K562 (cell line): ENCODE data around the gene RALB. TPM values are rescaled to one million over a fixed set of nuclear protein-coding genes. Genes with fewer than 3 reads are reported as not detected.
A peak's percentile ranks its signal among the peaks of the same experiment; 100 is the strongest.

ENCODE experiments used
- AFF1 ChIP-seq, 2 experiments: fragments of 450-650 bp; IDR thresholded peaks; 2 replicates each; pipeline ENCODE4 v1.6.1; 2018; ENCODE audit warnings: mild to moderate bottlenecking in 2 of 2, low read depth in 1 of 2; ENCODE audit not compliant: partially characterized antibody in 2 of 2
- CBFA2T2 ChIP-seq: fragments of 450-650 bp; conservative IDR thresholded peaks from 2 replicates; pipeline ENCODE4 v1.6.1; 2017; ENCODE audit warnings: mild to moderate bottlenecking
- CREB3L1 ChIP-seq: fragments of 450-650 bp; IDR thresholded peaks from 2 replicates; pipeline ENCODE4 v1.6.1; 2014; ENCODE audit warnings: low read depth, mild to moderate bottlenecking, moderate library complexity, borderline replicate concordance
- E2F8 ChIP-seq: fragments of 450-650 bp; IDR thresholded peaks from 2 replicates; pipeline ENCODE4 v1.7.1; 2018; ENCODE audit warnings: mild to moderate bottlenecking, low read depth; ENCODE audit not compliant: partially characterized antibody
- GABPA ChIP-seq: fragments of 200-800 bp; sonication (Bioruptor generic); conservative IDR thresholded peaks from 2 replicates; pipeline ENCODE4 v1.6.1; 2016; ENCODE audit warnings: low read depth, missing genetic modification characterization, missing compliant biosample characterization
- ID3 ChIP-seq, 2 experiments: fragments of 250-450 bp in 1 of 2; fragments of 450-650 bp in 1 of 2; sonication (Bioruptor Pico) in 1 of 2; IDR thresholded peaks; 2 replicates each; pipeline versions ENCODE4 v1.6.1 to v1.8.0; 2016 to 2021; ENCODE audit warnings: mild to moderate bottlenecking in 2 of 2, moderate library complexity in 2 of 2, missing compliant biosample characterization in 1 of 2, missing genetic modification characterization in 1 of 2
- IRF2 ChIP-seq: sonication (generic); formaldehyde crosslinking; IDR thresholded peaks from 2 replicates; pipeline ENCODE4 v1.8.1; 2022; ENCODE audit warnings: mild to moderate bottlenecking, missing genetic modification reagents
- JUND ChIP-seq, 2 experiments: IDR thresholded peaks; 2 replicates in 1 of 2; 3 replicates in 1 of 2; pipeline ENCODE4 v1.6.1; 2011; ENCODE audit warnings: borderline replicate concordance in 2 of 2, low read depth in 2 of 2, low read length in 2 of 2, improper control_type of control experiment in 1 of 2, missing biosample characterization in 1 of 2, missing genetic modification characterization in 1 of 2, missing genetic modification reagents in 1 of 2
- L3MBTL2 ChIP-seq: fragments of 450-650 bp; IDR thresholded peaks from 2 replicates; pipeline ENCODE4 v1.6.1; 2016; ENCODE audit warnings: mild to moderate bottlenecking, moderate library complexity
- POLR2AphosphoS5 ChIP-seq: IDR thresholded peaks from 2 replicates; pipeline ENCODE4 v1.6.1; 2011; ENCODE audit warnings: mild to moderate bottlenecking, low read depth, low read length, moderate library complexity; ENCODE audit not compliant: control insufficient read depth, insufficient read depth
- POLR3A ChIP-seq: IDR thresholded peaks from 2 replicates; pipeline ENCODE4 v1.6.1; 2011; ENCODE audit warnings: borderline replicate concordance, mild to moderate bottlenecking, moderate library complexity; ENCODE audit not compliant: insufficient read length, insufficient read depth; ENCODE audit errors: extremely low read depth
- USF2 ChIP-seq: sonication (generic); formaldehyde crosslinking; IDR thresholded peaks from 2 replicates; pipeline ENCODE4 v1.5.0; 2020; ENCODE audit warnings: missing genetic modification reagents
- ZBTB17 ChIP-seq: fragments of 450-650 bp; formaldehyde crosslinking; IDR thresholded peaks from 2 replicates; pipeline ENCODE4 v1.4.0; 2020; ENCODE audit warnings: mild to moderate bottlenecking
- ZNF668 ChIP-seq: fragments of 250-450 bp; sonication (Bioruptor Pico); IDR thresholded peaks from 2 replicates; pipeline ENCODE4 v1.8.0; 2022; ENCODE audit warnings: mild to moderate bottlenecking, inconsistent platforms
- polyA plus RNA-seq, 8 experiments: library from polyadenylated mRNA; depleted of rRNA in 4 of 8; stranded (reverse) in 5 of 8; unstranded in 3 of 8; fragments of >200 nt; fragmentation: Nextera tagmentation in 2 of 8; fragmentation: Illumina TruSeq in 1 of 8; extraction: Ambion mirVana in 2 of 8; extraction: Trizol in 1 of 8; gene quantifications; 2 replicates each; pipeline versions ENCODE4 v1.2.1 to v1.2.3, GENCODE V29; 2011 to 2014; ENCODE audit warnings: inconsistent platforms in 1 of 8, missing spikeins in 1 of 8
- total RNA-seq, 7 experiments: library from RNA; depleted of rRNA in 6 of 7; stranded (reverse); fragments of >200 nt in 6 of 7; fragmentation: Illumina TruSeq in 2 of 7; extraction: Trizol in 2 of 7; gene quantifications; 2 replicates each; pipeline versions ENCODE4 v1.2.1 to v1.2.3, GENCODE V29; 2011 to 2021; ENCODE audit warnings: low replicate concordance in 1 of 7

RALB gene
- total and polyA plus RNA-seq, 9 of the 15 experiments (the other 6 are each of a cell fraction or from before 2014, with no cell fraction given) = 14.8 to 65.6 (median 38.4) TPM

- TF ChIP-seq E2F8 (peak; percentile 62), CREB3L1 (peak; percentile 95), AFF1 (IDR thresholded peaks at IDR 0.05; ENCODE audit: low read depth in 1 of 2, partially characterized antibody in 2 of 2) (no peak), GABPA (tag) (peak; percentile 94), IRF2 (CRISPR knock-in tag) (peak; percentile 90), POLR2AphosphoS5 (peak; percentile 71; the same call in 1 of the 2 replicates), JUND (IDR thresholded peaks at IDR 0.05; ENCODE audit: borderline replicate concordance, low read depth, low read length) (peak; percentile 40; the same call in 1 of the 2 replicates), JUND (tag; IDR thresholded peaks at IDR 0.05; ENCODE audit: borderline replicate concordance, low read depth, low read length) (peak; percentile 38; the same call in 1 of the 3 replicates), ZNF668 (CRISPR knock-in tag) (0 out of 2 replicates have a peak, but pooled peaks have one; percentile 19), POLR3A (no peak), L3MBTL2 (peak; percentile 100), CBFA2T2 (peak; percentile 40), ID3 (CRISPR knock-in tag; IDR thresholded peaks at IDR 0.05) (no peak), ID3 (tag; IDR thresholded peaks at IDR 0.05) (peak; percentile 88), ZBTB17 (peak; percentile 36; the same call in 1 of the 2 replicates), USF2 (CRISPR knock-in tag) (peak; percentile 93)
Observed at GRCh38 chr2:120223034-120223912, 29.4 kb upstream of the RALB start, which contains the start of gene TMEM185B (continued).
